D721Med (cell line): ENCODE data around the gene FAM174C.
A peak's percentile ranks its signal among the peaks of the same experiment; 100 is the strongest.

Source experiments
- DNase-seq: peaks from one replicate; pipeline ENCODE4 v3.0.0; 2011; ENCODE audit warnings: low spot score; ENCODE audit not compliant: insufficient read length
- FAIRE-seq: peaks from 2 replicates; lab custom pipeline; 2011; peaks lifted over from hg19 to GRCh38; lab: Jason Lieb, UNC
- CTCF ChIP-seq: IDR thresholded peaks from 2 replicates; pipeline ENCODE4 v1.5.1; 2012; ENCODE audit warnings: mild to moderate bottlenecking, control low read depth; ENCODE audit not compliant: insufficient read depth; ENCODE audit errors: missing control alignments

The FAM174C gene

DNA sequence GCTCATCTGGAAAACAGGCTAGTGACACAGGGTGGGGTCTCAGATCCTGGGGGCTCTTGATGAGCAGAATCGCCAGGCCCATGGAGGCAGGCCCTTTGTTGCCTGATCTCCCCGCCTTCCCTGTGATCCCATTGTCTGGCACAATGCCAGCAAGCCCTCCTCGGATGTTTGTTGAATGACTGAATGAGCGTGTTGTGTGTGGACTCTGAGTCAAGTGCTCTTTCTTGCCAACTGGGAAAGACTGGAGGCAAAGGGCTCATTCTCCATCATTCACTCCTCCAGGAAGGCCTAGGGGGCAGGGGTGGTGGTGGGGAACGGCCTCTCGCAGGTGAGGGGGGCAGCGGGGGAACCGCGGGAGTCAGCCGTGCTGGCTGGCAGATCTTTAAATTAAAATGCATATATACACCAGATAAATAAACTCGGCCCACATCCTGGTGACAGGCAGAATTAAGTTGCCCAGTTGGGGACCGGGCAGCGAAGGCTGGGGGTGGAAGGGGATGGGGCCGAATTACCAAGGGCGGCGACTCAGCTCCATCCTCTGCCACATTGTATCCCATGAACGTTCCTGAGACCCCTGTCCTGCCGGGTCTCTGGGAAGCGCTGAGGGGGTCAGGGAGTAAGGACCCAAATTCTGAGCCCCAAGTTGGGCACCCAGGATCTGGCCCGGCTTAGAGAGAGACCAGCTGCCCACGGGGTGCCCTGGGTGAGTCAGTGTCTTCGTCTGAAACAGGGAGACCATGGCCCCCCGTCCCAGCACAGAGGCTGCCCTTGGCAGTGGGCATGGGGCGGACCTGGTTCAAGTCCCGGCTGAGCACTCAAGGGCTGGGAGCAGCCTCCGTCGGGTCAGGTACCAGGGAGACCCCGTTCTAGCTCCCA is 34.9 kb downstream of the FAM174C start:
- FAIRE-seq (no peak), DNase-seq (no peak)
- no peak for TF ChIP-seq CTCF

DNA sequence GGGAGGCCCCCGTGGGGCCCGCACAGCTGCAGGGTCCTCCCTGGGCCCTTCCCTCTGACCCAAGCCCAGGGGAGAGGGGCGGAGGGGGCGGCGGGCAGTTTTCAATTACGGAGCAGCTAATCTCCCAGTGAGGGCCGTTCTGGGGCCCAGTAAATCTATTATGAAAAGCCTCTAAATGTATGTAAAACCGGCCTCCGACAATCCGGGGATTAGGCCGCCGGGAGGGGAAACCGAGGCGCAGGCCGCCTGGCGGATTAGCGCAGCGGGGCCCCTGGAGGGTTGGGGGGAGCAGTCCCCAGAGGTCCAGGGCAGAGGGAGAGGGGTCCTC is 35.5 kb downstream of the FAM174C start:
- no peak for DNase-seq
- no peak for FAIRE-seq
- no peak for TF ChIP-seq CTCF

GRCh38 chr19:1311543-1312091 is 36.3 kb downstream of the FAM174C start:
- no peak for DNase-seq
- no peak for FAIRE-seq
- TF ChIP-seq CTCF, result no peak

DNA sequence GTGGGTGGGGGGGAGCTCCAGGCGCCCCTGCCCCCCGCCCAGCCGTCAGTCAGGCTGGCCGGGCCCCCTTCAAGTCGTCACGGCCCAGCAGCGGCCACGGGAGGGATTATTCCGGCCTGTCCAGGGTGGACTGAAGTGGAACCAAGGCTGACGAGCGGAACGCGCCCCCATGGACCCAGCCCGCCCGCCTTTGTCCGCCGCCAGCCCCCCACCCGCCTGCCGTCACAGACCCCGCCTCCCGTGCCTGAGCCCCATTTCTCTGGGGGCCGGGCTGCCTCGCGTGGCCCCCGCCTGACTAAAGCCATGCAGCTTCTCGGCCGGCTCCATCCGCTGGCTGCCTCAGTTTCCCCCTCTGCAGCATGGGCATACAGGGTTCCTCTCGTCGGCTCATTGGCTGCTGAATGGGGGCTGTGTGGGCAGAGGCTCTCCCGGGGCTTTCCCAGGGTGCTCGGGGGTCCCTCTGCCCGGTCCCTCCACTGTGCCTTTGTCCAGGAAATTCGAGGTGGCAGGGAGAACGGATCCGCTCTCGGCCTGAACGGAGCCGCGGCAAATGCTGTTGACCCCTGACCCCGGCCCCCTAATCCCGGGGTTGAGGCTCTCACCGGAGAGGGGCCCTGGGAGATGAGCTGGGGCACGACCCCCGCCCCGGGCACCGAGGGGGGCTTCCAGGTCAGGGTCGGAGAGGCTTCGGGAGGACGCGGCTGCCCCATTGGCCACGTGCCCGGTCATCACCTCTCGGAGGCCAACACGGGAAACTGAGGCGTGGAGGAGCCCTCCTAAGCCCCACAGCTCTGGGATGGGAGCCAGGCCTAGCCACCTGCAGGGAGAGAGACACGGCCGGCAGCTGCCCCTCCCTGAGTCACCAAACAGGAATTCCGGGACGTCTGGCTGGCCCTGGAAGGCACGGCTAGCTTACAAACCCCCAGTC is 37.7 kb downstream of the FAM174C start:
- DNase-seq, result no peak
- no peak for TF ChIP-seq CTCF
- FAIRE-seq, result no peak

DNA sequence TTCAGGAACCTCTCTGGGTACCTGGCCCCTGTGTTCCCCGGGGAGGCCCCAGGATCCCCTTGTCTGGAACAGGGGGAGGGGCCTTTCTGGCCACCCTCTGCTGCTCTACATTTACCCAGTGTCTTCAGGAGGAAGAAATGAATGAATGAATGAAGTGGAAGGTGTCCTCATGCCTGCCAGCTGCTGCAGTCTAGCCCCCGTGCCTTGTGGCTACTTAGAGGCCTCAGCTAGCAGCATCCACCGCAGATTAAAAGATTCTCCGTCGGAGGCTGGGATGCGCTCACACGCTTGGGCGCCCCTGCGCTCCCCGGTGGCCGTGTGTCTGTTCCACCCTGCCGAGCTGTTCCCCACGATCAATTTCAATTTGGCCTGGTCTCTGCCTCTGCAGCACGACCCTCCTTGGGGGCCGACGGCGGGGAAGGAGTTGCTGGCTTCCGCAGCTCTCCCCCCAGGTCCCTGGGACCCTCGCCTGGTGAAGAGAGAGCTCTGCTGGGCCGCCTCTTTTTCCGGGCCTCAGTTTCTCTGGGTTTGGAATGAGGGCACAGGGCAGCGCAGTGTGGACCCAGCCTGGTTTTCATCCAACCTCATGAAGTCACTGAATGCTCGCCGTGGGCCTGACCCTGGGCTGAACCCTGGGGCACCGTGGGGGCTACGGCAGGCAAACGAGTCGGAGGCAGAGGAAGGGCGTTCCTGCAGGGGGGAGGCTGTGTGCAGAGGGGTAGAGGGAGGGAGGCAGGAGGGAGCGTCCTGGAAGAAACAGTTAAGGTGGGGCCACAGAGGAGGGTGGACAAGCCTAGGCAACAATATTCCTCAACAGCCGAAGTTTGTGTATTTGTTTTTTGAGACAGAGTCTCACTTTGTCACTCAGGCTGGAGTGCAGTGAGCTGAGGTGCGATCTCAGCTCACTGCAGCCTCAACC is 38.6 kb downstream of the FAM174C start:
- DNase-seq (peak; percentile 82), FAIRE-seq (no peak)
- no peak for TF ChIP-seq CTCF

GRCh38 chr19:1315470-1316166 is 40.3 kb downstream of the FAM174C start:
- peak; percentile 56 for TF ChIP-seq CTCF
- peak; percentile 92 for DNase-seq
- no peak for FAIRE-seq
